KOPT-K1 (cell line): ENCODE measurements around the gene TCL1A.

Experiments used
- H3K27ac ChIP-seq: fragments of 200-600 bp; sonication (generic); 2 replicates; pipeline ENCODE4 v1.5.1; 2016; ENCODE audit warnings: antibody characterized with exemption, mild to moderate bottlenecking, low read depth, low read length; ENCODE audit not compliant: poor library complexity, severe bottlenecking
- H3K36me3 ChIP-seq: fragments of 200-600 bp; sonication (generic); 2 replicates; pipeline ENCODE4 v1.5.1; 2017; ENCODE audit warnings: antibody characterized with exemption, mild to moderate bottlenecking, low read length, moderate library complexity; ENCODE audit not compliant: insufficient read depth
- H3K9me3 ChIP-seq: fragments of 200-600 bp; sonication (generic); 2 replicates; pipeline ENCODE4 v1.5.1; 2017; ENCODE audit warnings: antibody characterized with exemption, low read length, mild to moderate bottlenecking; ENCODE audit not compliant: insufficient read depth, poor library complexity, severe bottlenecking

TCL1A gene

GRCh38 chr14:95725685-95726336 is 11.9 kb upstream of the TCL1A start:
- Histone ChIP-seq H3K27ac (no peak overlapping the region), H3K9me3 (no peaks in the 10 kb centered on the region), H3K36me3 (no peaks in the 10 kb centered on the region)

DNA sequence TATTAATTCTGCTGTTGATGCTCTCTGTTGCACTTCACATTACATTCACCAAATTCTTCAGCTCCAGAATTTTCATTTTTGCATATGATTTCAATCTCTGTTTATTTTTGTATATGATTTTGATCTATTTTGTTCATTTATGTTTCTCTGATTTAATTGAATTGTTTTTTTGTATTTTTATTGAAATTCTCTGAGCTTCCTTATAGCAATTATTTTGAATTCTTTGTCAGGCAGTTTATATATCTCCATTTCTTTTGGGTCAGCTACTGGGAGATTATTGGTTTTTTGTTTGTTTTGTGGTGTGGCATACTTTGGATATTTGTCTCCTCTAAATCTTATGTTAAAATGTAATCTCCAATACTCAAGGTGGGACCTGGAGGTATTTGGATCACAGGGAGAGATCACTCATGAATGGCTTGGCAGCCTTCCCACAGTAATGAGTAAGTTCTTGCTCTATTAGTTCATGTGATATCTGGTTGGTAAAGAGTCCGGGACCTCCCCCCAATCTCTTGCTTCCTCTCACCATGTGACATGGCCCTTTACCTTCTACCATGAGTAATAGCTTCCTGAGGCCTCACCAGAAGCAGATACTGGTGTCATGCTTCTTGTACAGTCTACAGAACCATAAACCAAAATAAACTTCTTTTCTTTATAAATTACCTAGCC is 8.7 kb upstream of the TCL1A start:
- no peaks in the 10 kb centered on the region for H3K9me3 ChIP-seq
- H3K27ac ChIP-seq = no peak overlapping the region
- no peaks in the 10 kb centered on the region for H3K36me3 ChIP-seq

DNA sequence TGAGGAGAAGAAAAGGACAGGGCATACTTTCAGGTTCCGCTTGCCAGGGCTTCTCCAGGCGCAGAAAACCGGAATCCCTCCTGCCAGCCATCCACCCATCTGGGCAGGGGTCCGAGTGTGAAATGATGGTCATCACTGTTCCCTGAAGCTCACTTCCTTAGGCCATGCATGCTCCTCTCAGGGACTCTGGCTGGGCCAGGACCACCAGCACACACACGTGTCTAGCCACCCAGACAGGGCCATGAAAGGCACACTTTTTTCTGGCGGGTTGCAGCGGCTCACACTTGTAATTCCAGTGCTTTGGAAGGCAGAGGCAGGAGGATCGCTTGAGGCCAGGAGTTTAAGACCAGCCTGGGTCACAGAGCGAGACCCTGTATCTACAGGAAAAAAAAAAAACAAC is 1.5 kb downstream of the TCL1A start:
- no peaks in the 10 kb centered on the region for H3K9me3 ChIP-seq
- H3K36me3 ChIP-seq = no peaks in the 10 kb centered on the region
- no peak overlapping the region for H3K27ac ChIP-seq

DNA sequence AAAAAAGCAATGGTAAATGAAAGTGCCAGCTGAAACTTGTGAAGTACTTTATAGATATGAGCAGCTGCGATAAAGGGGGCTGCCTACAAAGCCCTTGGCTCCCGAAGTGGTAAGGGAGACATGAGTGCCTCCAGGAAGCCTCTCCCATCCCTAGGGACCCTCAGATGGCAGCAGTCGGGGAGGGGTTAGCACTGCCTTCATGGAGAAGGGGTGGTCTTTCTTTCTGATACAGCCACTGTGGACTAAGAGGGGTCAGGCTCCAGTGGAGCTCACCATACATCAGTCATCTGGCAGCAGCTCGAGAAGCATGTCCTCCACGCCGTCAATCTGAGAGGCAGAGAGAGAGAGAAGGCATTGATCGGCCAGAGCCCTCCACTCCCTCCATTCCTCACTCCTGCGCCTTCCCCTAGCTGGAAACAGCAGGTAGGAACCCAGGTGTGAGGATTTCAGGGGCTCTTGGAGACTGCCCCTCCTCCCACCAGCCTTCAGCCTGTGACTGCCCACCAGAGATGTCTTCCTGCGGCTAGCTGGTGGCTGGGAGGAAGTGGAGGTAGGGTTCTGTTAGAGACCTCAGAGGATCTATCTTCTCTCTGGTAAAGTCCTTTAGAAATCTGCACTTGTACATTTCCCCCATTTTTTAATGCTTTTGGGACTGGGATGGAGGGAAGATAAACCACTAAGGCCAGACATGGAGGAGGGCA is 2.3 kb downstream of the TCL1A start:
- H3K36me3 ChIP-seq = no peaks in the 10 kb centered on the region
- H3K27ac ChIP-seq = no peak overlapping the region
- H3K9me3 ChIP-seq = no peaks in the 10 kb centered on the region

DNA sequence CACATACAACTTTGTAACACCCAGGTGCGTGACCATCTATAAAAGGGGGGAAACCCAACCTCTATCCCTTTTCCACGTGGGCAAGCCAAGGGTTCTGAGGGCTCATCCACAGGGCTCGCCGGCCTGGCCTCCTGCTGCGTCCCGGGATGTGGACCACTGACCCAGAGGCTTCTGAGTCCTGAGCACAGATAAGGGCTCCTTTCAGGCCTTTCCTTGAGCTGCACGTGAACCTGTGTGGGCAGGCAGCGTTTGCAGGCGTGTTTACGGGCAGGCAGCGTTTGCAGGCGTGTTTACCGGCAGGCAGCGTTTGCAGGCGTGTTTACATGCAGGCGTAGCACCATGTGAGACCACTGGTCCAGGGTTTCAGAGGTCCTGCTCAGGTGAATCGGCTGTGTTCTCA is 3.8 kb downstream of the TCL1A start:
- Histone ChIP-seq H3K27ac (no peak overlapping the region), H3K9me3 (no peaks in the 10 kb centered on the region), H3K36me3 (no peaks in the 10 kb centered on the region)

DNA sequence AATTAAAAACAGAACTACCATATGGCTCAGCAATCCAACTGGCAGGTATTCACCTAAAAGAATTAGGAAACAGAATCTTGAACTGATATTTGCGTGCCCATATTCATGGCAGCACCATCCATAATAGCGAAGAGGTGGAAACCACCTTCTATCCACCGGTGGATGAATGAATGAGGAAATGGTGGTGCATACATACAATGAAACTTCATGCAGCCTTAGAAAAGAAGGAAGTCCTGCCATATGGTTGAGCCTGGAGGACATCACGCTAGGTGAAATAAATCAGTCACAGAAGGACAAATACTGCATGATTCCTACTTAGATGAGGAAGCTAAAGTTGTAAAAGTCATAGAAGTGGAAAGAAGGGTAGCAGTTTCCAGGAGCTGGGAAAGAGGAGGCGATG is 6.6 kb downstream of the TCL1A start:
- no peaks in the 10 kb centered on the region for H3K36me3 ChIP-seq
- no peak overlapping the region for H3K27ac ChIP-seq
- no peaks in the 10 kb centered on the region for H3K9me3 ChIP-seq

DNA sequence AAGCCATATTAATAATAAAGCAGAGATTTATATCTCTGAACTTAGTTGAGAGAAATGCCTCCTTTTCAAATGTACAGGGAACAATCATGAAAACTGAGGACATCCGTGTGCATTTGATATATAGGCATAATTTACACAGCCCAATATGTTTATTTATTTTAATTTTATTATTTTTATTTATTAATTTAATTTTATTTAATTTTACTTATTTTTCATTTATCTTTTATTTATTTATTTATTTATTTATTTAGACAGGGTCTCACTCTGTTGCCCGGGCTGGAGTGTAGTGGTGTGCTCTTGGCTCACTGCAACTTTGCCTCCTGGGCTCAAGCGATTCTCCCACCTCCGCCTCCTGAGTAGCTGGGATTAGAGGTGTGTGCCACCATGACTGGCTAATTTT is 8.4 kb downstream of the TCL1A start:
- no peak overlapping the region for H3K27ac ChIP-seq
- no peaks in the 10 kb centered on the region for H3K36me3 ChIP-seq
- no peaks in the 10 kb centered on the region for H3K9me3 ChIP-seq

DNA sequence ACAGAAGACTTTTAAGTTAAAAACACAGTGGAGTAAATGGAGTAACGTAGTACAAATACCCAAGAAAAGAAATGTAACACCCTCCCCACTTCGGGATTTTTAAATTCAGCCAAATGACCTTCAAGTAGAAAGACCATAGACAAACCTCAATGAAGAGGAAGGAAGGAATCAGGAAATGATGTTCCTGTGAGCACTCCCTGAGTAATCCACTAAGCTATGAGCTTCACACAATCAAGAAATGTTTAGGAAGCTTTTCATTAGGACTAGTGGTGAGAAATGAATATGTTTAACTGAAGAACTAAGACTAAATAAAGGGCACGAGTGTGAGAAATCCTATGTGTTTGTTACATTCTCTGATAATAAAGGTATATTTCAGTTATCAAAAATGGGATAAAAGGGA is 10.1 kb downstream of the TCL1A start:
- no peak overlapping the region for H3K27ac ChIP-seq
- H3K36me3 ChIP-seq = no peaks in the 10 kb centered on the region
- no peaks in the 10 kb centered on the region for H3K9me3 ChIP-seq

DNA sequence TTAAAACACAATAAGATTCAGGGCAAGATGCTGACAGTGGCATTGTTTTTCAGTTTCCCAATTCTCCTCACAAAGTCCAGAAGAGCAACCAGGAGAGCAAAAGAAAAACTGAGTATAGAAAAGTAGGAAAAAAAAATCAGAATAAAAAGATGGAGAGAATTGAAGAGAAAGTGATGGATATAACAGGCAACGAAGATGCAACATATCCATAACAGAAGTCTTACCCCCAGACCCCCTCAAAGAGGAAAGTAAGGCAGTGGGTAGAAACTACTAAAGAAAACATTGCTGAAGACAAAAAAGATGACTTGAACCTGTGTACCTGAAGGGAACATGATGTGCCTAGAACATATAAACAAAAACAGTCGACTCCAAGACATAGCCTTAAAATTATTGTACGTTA is 10.6 kb downstream of the TCL1A start:
- Histone ChIP-seq H3K36me3 (no peaks in the 10 kb centered on the region), H3K27ac (no peak overlapping the region), H3K9me3 (no peaks in the 10 kb centered on the region)

GRCh38 chr14:95701846-95702221 is 12.1 kb downstream of the TCL1A start:
- H3K27ac ChIP-seq = no peak overlapping the region
- no peaks in the 10 kb centered on the region for H3K36me3 ChIP-seq
- H3K9me3 ChIP-seq = no peaks in the 10 kb centered on the region

DNA sequence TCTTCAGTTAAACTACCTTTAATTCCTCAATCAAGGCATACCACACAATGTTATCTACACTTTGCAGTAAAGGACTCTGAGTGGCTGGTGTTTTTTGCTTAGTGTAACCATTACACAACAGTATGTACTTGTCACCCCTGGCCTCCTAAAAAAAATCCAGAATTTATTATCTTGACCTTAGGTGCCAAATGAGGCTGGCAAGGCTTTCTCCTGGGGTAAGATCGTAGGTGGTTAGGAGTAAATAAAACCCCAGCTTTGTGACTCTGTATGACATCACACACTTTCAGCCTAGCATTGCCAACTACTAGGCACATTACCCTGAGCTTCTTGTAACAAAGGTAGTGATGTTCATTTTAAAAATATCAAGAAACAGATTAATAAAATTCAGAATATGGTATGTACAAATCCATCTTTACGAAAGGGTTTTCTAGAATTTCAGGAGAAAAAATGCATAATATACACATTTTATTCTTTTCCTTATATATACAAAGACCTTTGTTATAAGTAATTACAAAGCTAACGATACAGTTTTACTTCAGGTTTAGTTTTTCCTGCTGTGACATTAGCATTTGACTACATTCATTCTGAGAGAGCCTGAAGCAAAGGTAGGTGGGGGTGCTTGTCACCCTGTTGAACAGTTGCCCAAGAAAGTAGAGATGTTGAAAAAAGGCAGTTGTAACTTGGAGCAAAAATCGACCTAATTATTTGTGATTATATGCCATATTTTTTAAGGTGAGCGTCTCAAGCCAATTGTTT is 13.5 kb downstream of the TCL1A start:
- no peaks in the 10 kb centered on the region for H3K9me3 ChIP-seq
- no peak overlapping the region for H3K27ac ChIP-seq
- H3K36me3 ChIP-seq = no peaks in the 10 kb centered on the region

- Histone ChIP-seq H3K9me3 (no peaks in the 10 kb centered on the region), H3K27ac (no peak overlapping the region), H3K36me3 (no peaks in the 10 kb centered on the region)
Measured at GRCh38 chr14:95699412-95699811, 14.5 kb downstream of the TCL1A start.

DNA sequence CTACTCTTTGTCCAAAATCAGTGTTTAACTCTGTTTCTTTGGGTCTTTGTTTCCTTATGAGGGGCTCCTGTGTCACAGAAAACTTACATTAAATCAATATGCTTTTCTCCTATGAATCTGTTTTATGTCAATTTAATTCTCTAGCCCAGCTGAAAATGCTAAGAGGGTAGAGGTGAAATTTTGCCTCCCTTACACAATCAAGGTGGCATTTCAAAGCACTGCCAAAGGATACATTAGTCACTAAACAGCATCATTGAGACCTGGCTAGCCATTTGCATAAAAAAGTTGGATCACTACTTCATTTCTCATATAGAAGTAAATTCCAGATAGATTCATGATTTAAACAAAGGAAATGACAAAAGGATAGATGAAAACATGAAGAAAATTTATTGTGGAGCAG is 15.6 kb downstream of the TCL1A start:
- Histone ChIP-seq H3K9me3 (no peaks in the 10 kb centered on the region), H3K27ac (no peak overlapping the region), H3K36me3 (no peaks in the 10 kb centered on the region)

DNA sequence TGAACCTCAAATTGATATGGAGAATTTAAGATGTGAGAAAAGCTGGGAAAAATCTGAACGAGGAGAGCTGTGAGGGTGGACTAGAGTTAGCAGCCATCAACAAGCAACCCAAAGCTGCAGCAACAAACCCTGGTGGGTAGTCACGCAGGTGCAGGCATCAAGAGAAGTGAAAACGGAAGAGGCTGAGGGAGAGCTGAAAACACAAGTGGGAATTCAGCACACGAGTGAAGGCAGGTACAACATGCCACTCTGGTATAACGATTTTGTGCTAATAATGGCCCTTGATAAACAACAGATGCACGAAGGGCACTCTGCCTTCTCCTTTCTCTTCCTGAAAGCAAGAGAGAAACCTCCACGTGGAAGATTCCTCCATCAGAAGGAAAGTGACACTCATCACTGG is 16.2 kb downstream of the TCL1A start:
- Histone ChIP-seq H3K9me3 (no peaks in the 10 kb centered on the region), H3K27ac (no peak overlapping the region), H3K36me3 (no peaks in the 10 kb centered on the region)

- Histone ChIP-seq H3K9me3 (no peaks in the 10 kb centered on the region), H3K27ac (no peak overlapping the region), H3K36me3 (no peaks in the 10 kb centered on the region)
Measured at GRCh38 chr14:95696741-95697140, 17.2 kb downstream of the TCL1A start.
